Adrenal gland (tissue), 5 donors: Measurements from ENCODE around the gene ZNF550.

ENCODE experiments used
- CTCF ChIP-seq, 6 experiments: fragments of 450-650 bp in 4 of 6; fragments of 200-600 bp in 2 of 6; sonication (generic) in 1 of 6; IDR thresholded peaks; 1 replicate in 5 of 6; 2 replicates in 1 of 6; pipeline versions ENCODE4 v1.5.1 to v1.8.0; 2016 to 2021; ENCODE audit warnings: antibody characterized with exemption in 6 of 6, mild to moderate bottlenecking in 2 of 6, moderate library complexity in 1 of 6
- POLR2A ChIP-seq, 2 donors: fragments of 450-650 bp; IDR thresholded peaks; one replicate each; pipeline ENCODE4 v1.6.1; 2017; ENCODE audit warnings: antibody characterized with exemption in 2 of 2, mild to moderate bottlenecking in 2 of 2, moderate library complexity in 1 of 2
- donor health status: DM: no; HTN: no; CAD: no.

GRCh38 chr19:57552432-57552831 lies 7.2 kb downstream of the ZNF550 start:
- TF ChIP-seq CTCF (IDR thresholded peaks at IDR 0.05), result no peak
- TF ChIP-seq POLR2A (IDR thresholded peaks at IDR 0.05), result no peak
